Spleen (tissue), 11 donors: Measurements from ENCODE around the gene ABCA1. TPM values are rescaled to one million over a fixed set of nuclear protein-coding genes. Genes with fewer than 3 reads are reported as not detected.

Experiments used
- DNase-seq: peaks from one replicate; pipeline ENCODE4 v3.0.0-alpha.2; 2020
- H3K27ac ChIP-seq, 8 donors: fragments of 200-600 bp; sonication (generic) in 7 of 8; 1 replicate in 4 of 8; 2 replicates in 4 of 8; pipeline versions ENCODE4 v1.5.0 to v1.8.0; 2016 to 2021; ENCODE audit warnings: inconsistent platforms in 4 of 8, mild to moderate bottlenecking in 4 of 8, moderate library complexity in 1 of 8
- H3K27me3 ChIP-seq, 7 donors: fragments of 200-600 bp; sonication (generic) in 6 of 7; replicated peaks in 1 of 7; 1 replicate in 4 of 7; 2 replicates in 3 of 7; pipeline versions ENCODE4 v1.5.0 to v1.8.0; 2016 to 2021; ENCODE audit warnings: inconsistent platforms in 3 of 7, mild to moderate bottlenecking in 1 of 7
- H3K36me3 ChIP-seq, 6 donors: fragments of 200-600 bp; sonication (generic) in 5 of 6; 1 replicate in 4 of 6; 2 replicates in 2 of 6; pipeline versions ENCODE4 v1.5.0 to v1.8.0; 2016 to 2021; ENCODE audit warnings: inconsistent platforms in 2 of 6
- H3K4me1 ChIP-seq, 6 donors: fragments of 200-600 bp; sonication (generic) in 5 of 6; 1 replicate in 3 of 6; 2 replicates in 3 of 6; pipeline versions ENCODE4 v1.5.0 to v1.8.0; 2016 to 2021; ENCODE audit warnings: inconsistent platforms in 3 of 6
- H3K4me3 ChIP-seq, 8 donors: fragments of 200-600 bp; sonication (generic) in 7 of 8; 1 replicate in 4 of 8; 2 replicates in 4 of 8; pipeline versions ENCODE4 v1.5.0 to v1.8.0; 2016 to 2021; ENCODE audit warnings: inconsistent platforms in 4 of 8, mild to moderate bottlenecking in 4 of 8, moderate library complexity in 2 of 8
- H3K9me3 ChIP-seq, 8 donors: fragments of 200-600 bp; sonication (generic) in 7 of 8; 1 replicate in 4 of 8; 2 replicates in 4 of 8; pipeline versions ENCODE4 v1.5.0 to v1.8.0; 2016 to 2021; ENCODE audit warnings: inconsistent platforms in 4 of 8
- POLR2A ChIP-seq, 3 donors: fragments of 450-650 bp; IDR thresholded peaks; one replicate each; pipeline ENCODE4 v1.5.1; 2017; ENCODE audit warnings: antibody characterized with exemption in 3 of 3, mild to moderate bottlenecking in 1 of 3
- POLR2AphosphoS5 ChIP-seq, 3 donors: sonication (generic); formaldehyde crosslinking; IDR thresholded peaks; one replicate each; pipeline ENCODE4 v1.5.1; 2017; ENCODE audit warnings: antibody characterized with exemption in 3 of 3
- WGBS, 5 donors: extraction: QIAGEN DNeasy Blood & Tissue Kit in 3 of 5; methylation state at CpG; one replicate each; pipeline versions ENCODE4 v1.1.5 to v1.1.7; 2013 to 2018; 5-methylcytosine and 5-hydroxymethylcytosine counted together
- intact Hi-C: fragments of 100-400 bp; cut with DNase I; formaldehyde crosslinking; loops from one replicate; pipeline ENCODE4 v1.15.0; 2023; ENCODE audit warnings: low total_unique reads
- polyA plus RNA-seq, 3 donors: library from polyadenylated mRNA; stranded (reverse); fragments of 200-250 nt; gene quantifications; one replicate each; pipeline ENCODE4 v1.2.1, GENCODE V29; 2013
- total RNA-seq, 7 donors: library from RNA; depleted of rRNA in 3 of 7; stranded (reverse); fragments of >200 nt in 3 of 7; fragmentation: NEBNext Ultra II Directional in 4 of 7; extraction: Animal tissue kit (Norgen Biotek cat#: 25700) in 4 of 7; gene quantifications; one replicate each; pipeline versions ENCODE4 v1.1.0 to v1.2.1, GENCODE V29; 2016 to 2021
- TF ChIP-seq, protein P1 (sequence below), 11 experiments: fragments of 200-600 bp in 7 of 11; fragments of 450-650 bp in 4 of 11; sonication (generic) in 4 of 11; IDR thresholded peaks in 8 of 11; conservative IDR thresholded peaks in 3 of 11; 1 replicate in 7 of 11; 2 replicates in 4 of 11; pipeline versions ENCODE4 v1.4.0 to v1.8.0; 2016 to 2021; ENCODE audit warnings: antibody characterized with exemption in 11 of 11, inconsistent platforms in 4 of 11, mild to moderate bottlenecking in 1 of 11
- donor health status: healthy with polysubstance abuse.
- donor health status: DM: no; HTN: no; CAD: no; lungs with moderate emphysema.
- donor health status: DM: no; HTN: no; CAD: no.
- donor health status: Bipolar disorder and iron deficiency.
- donor health status: healthy.
- donor health status: DM: no; HTN: no; CAD: no.
- donor health status: DM: yes; HTN: yes; CAD: no.

ABCA1 gene
- total and polyA plus RNA-seq, 10 donors = 4.5 to 78.4 (median 60.2) TPM

GRCh38 chr9:104948277-104948676, 20.3 kb upstream of the ABCA1 start:
- Histone ChIP-seq H3K36me3 (no peaks in the 10 kb centered on the region), H3K9me3 (no peaks in the 10 kb centered on the region), H3K4me3 (no peak overlapping the region), H3K4me1 (no peaks in the 10 kb centered on the region), H3K27ac (no peak overlapping the region), H3K27me3 (no peaks in the 10 kb centered on the region)
- no peak for DNase-seq
- intact Hi-C loops = no loop called here
- 76 to 88% (median 84%) methylated on average over 3 of the region's 3 CpGs for WGBS, 5 donors
- TF ChIP-seq, protein P1, sequence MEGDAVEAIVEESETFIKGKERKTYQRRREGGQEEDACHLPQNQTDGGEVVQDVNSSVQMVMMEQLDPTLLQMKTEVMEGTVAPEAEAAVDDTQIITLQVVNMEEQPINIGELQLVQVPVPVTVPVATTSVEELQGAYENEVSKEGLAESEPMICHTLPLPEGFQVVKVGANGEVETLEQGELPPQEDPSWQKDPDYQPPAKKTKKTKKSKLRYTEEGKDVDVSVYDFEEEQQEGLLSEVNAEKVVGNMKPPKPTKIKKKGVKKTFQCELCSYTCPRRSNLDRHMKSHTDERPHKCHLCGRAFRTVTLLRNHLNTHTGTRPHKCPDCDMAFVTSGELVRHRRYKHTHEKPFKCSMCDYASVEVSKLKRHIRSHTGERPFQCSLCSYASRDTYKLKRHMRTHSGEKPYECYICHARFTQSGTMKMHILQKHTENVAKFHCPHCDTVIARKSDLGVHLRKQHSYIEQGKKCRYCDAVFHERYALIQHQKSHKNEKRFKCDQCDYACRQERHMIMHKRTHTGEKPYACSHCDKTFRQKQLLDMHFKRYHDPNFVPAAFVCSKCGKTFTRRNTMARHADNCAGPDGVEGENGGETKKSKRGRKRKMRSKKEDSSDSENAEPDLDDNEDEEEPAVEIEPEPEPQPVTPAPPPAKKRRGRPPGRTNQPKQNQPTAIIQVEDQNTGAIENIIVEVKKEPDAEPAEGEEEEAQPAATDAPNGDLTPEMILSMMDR (IDR thresholded peaks at IDR 0.05 in 8 of 11, conservative IDR thresholded peaks at IDR 0.05 in 3 of 11) = no peak

- WGBS, 5 donors = 80 to 91% (median 87%) methylated on average over 3 of the region's 3 CpGs
Observed at GRCh38 chr9:104944871-104945270, 16.9 kb upstream of the ABCA1 start.

GRCh38 chr9:104944356-104944755, 16.4 kb upstream of the ABCA1 start:
- Histone ChIP-seq H3K36me3 (no peaks in the 10 kb centered on the region), H3K9me3 (no peaks in the 10 kb centered on the region), H3K27ac (no peak overlapping the region), H3K4me3 (no peak overlapping the region), H3K27me3 (no peaks in the 10 kb centered on the region), H3K4me1 (no peaks in the 10 kb centered on the region)
- DNase-seq = no peak
- intact Hi-C loops = no loop called here
- TF ChIP-seq POLR2A (IDR thresholded peaks at IDR 0.05) = no peak
- no peak for TF ChIP-seq POLR2AphosphoS5 (IDR thresholded peaks at IDR 0.05)
- TF ChIP-seq, protein P1 (IDR thresholded peaks at IDR 0.05 in 8 of 11, conservative IDR thresholded peaks at IDR 0.05 in 3 of 11) = no peak
- 40 to 89% (median 79%) methylated on average over 2 of the region's 2 CpGs for WGBS, 5 donors

More at GRCh38 chr9:104944871-104945270, 16.9 kb upstream of the ABCA1 start:
- intact Hi-C loops = no loop called here
- Histone ChIP-seq H3K27ac (no peak overlapping the region), H3K4me3 (no peak overlapping the region), H3K27me3 (no peaks in the 10 kb centered on the region), H3K36me3 (no peaks in the 10 kb centered on the region), H3K9me3 (no peaks in the 10 kb centered on the region), H3K4me1 (no peaks in the 10 kb centered on the region)
- TF ChIP-seq, protein P1 (IDR thresholded peaks at IDR 0.05 in 8 of 11, conservative IDR thresholded peaks at IDR 0.05 in 3 of 11) = no peak
- TF ChIP-seq POLR2AphosphoS5 (IDR thresholded peaks at IDR 0.05) (no peak), POLR2A (IDR thresholded peaks at IDR 0.05) (no peak)
- no peak for DNase-seq

DNA sequence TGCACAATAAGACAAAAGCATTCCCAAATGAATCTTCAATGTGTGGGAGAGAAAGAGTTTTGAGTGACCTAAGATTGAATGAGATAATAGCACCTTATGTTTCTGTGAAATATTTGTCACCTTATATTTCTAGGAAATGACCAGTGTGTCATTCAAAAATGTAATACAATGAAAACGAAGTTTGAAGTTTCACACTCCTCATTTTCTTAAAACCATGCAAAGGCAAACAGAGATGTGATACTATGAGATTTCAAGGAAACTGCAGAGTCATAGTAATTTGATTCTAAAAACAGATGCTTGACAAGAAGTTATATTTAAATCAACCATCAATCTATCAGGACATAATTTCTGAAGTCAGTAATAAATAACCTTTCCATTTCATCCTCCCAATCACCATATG, 13.6 kb upstream of the ABCA1 start:
- TF ChIP-seq, protein P1 (IDR thresholded peaks at IDR 0.05 in 8 of 11, conservative IDR thresholded peaks at IDR 0.05 in 3 of 11) = no peak
- TF ChIP-seq POLR2AphosphoS5 (IDR thresholded peaks at IDR 0.05) = no peak
- TF ChIP-seq POLR2A (IDR thresholded peaks at IDR 0.05) = no peak
- no peaks in the 10 kb centered on the region for H3K4me1 ChIP-seq

More for the DNA sequence above, 13.6 kb upstream of the ABCA1 start:
- no peaks in the 10 kb centered on the region for H3K36me3 ChIP-seq
- H3K4me3 ChIP-seq = no peak overlapping the region
- H3K9me3 ChIP-seq = no peaks in the 10 kb centered on the region
- no peak for DNase-seq
- H3K27me3 ChIP-seq = no peaks in the 10 kb centered on the region
- intact Hi-C loops = no loop called here
- 23 to 32% (median 26%) methylated on average over 1 of the region's 1 CpG for WGBS, 5 donors
- no peak overlapping the region for H3K27ac ChIP-seq
